ENCODE results near the gene GDI2.
"Not testable (repeated sequence)": the region's sequence is repeated elsewhere in the genome, so short reads cannot be mapped to it uniquely, and the experiment has no call there.

GDI2 gene

DNA sequence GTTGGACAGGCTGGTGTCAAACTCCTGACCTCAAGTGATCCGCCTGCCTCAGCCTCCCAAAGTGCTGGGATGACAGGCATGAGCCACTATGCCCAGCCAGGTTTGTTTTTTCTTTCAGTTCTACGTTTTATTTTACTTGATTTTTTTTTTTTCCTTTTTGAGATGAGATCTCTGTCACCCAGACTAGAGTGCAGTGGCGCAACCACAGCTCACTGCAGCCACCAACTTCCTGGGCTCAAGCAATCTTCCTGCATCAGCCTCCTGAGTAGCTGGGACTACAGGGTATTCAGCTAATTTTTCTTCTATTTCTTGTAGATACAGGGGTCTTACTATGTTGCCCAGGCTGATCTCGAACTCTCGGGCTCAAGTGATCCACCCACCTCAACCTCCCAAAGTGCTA, 24.3 kb downstream of the GDI2 start:
- in situ Hi-C loops (cut with HindIII; ENCODE audit: low sequenced_read_pairs), result no loop called here

DNA sequence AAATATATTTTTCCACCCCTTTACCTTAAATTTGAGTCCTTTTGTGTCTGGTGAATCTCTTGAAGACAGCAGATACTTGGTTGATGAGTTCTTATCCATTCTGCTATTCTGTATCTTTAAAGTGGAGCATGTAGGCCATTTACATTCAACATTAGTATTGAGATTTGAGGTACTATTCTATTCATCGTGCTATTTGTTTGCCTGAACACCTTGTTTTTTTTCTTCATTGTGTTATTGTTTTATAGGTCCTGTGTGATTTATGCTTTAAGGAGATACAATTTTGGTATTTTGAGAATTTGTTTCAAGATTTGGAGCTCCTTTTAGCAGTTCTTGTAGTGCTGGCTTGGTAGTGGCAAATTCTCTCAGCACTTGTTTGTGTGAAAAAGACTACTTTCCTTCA, 29.9 kb downstream of the GDI2 start:
- in situ Hi-C loops (cut with HindIII; ENCODE audit: low sequenced_read_pairs), result no loop called here

DNA sequence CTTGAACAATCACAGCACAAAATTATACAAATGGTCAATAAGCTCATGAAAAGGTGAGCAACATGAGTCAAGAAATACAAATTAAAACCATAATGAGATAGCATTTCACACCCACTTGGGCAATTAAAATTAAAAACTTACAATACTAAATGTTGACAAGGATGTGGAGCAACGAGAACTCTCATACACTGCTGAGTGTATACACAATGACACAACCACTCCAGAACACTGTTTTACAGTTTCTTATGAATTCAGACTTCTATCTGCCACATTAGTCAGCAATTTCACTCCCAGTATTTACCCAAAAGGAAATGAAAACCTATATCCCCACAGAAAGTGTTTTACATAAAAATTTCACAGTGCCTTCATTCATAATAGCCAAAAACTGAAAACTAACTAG, 31.1 kb downstream of the GDI2 start:
- in situ Hi-C loops (cut with HindIII; ENCODE audit: low sequenced_read_pairs), result no loop called here

DNA sequence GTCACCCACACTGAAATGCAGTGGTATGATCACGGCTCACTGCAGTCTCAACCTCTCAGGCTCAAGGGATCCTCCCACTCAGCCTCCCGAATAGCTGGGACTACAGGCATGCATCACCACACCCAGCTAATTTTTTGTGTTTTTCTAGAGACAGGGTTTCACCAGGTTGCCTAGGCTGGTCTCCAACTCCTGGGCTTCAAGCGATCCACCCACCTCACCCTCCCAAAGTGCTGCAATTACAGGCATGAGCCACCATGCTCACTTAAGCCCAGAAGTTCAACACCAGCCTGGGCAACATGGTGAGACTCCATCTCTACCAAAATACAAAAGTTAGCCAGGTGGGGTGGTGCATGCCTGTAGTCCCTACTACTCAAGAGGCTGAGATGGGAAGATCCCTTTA, 33.5 kb downstream of the GDI2 start:
- in situ Hi-C loops (cut with HindIII; ENCODE audit: low sequenced_read_pairs), result no loop called here

DNA sequence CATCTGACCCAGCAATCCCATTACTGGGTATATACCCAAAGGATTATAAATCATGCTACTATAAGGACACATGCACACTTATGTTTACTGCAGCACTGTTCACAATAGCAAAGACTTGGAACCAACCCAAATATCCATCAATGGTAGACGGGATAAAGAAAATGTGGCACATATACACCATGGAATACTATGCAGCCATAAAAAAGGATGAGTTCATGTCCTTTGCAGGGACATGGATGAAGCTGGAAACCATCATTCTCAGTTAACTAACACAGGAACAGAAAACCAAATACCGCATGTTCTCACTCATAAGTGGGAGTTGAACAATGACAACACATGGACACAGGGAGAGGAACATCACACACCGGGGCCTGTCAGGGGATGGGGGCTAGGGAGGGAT, 35.5 kb downstream of the GDI2 start:
- in situ Hi-C loops (cut with HindIII; ENCODE audit: low sequenced_read_pairs), result not testable (repeated sequence)

DNA sequence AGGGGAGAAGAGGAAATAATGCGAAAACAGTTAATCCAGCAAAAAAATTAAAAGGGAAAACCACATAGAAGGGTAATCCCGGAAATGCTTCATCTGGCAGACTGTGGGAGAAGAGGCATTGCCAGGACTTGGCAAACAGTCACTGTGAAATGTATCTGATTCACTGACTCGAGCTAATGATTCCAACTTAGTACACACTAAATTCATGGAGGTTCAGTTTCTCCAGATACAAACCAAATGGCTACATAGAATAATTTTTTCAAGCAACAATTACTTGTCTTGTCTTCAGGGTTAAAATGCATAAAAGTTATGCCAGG, 36.4 kb downstream of the GDI2 start:
- in situ Hi-C loops (cut with HindIII; ENCODE audit: low sequenced_read_pairs), result no loop called here

DNA sequence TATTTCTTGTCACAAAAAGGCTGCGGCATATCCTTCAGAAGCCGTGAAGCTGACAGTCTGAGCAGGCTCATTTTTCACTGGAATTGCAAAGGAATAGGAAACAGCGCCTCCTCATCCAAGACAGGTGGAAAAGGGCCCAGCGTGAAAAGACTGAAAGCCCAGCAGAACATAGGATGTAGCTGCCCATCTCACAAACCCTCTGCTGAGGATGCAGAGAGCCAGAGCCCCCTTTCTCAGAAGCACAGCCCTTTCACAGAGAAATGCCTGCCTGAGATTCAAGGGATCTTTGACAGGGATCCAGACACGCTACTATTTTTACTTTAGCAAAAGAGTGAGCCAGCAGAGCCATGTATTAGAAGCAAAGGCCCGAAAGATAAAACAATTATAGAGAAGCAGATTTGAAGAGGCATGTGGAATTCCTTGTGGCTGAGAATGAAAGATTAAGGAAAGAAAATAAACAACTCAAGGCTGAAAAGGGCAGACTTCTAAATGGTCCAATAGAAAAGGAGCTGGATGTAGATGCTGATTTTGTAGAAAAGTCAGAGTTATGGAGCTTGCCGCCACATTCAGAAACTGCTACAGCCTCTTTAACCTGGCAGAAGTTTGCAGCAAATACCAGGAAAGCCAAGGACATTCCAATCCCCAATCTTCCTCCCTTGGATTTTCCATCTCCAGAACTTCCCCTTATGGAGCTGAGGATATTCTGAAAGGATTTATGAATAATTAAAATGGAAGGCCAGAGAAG, 36.9 kb downstream of the GDI2 start:
- in situ Hi-C loops (cut with HindIII; ENCODE audit: low sequenced_read_pairs), result no loop called here

DNA sequence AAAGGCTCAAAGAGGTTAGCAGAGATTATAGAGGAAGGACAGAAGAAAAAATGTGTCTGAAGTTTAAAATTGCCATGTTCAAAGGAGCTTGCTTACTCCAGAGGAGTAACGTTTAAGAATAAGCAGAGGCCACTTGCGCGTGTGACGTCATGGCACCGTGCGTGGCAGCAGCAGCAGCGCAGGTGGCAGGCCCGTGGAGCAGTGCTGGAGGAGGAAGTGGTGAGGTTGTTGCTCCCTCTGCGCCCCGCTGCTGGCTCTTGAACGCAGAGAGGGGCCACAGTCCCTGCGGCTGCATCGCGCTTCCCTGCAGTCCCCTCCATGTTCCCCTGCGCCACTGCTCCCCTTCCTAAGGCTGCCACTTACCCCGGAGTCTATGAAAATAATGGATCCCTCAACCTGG, 37.5 kb downstream of the GDI2 start:
- in situ Hi-C loops (cut with HindIII; ENCODE audit: low sequenced_read_pairs), result no loop called here

DNA sequence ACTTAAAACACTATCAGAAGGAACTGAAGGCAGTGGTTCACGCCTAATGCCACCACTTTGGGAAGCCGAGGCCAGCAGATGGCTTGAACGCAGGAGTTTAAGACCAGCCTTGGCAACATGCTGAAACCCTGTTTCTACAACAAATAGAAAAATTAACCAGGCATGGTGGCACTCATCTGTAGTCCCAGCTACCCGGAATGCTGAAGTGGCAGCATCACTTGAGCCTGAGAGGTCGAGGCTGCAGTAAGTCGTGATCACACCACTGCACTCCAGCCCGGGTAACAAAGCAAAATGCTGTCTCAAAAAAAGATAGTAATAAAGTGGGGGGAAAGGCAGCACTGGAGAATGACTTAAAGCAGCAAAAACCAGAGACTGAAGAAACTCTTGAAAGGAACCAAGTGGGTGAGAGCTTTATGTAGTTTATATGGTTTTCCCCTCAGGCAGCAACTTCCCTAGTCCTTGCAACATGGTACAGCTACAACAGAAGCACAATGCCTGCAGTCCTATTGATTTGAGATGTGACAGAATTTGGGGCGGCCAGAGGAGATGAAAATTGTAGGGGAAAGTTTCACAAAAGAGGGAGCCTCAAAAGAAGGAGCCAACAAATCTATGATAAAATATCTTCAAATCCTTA, 38.1 kb downstream of the GDI2 start:
- in situ Hi-C loops (cut with HindIII; ENCODE audit: low sequenced_read_pairs), result no loop called here

DNA sequence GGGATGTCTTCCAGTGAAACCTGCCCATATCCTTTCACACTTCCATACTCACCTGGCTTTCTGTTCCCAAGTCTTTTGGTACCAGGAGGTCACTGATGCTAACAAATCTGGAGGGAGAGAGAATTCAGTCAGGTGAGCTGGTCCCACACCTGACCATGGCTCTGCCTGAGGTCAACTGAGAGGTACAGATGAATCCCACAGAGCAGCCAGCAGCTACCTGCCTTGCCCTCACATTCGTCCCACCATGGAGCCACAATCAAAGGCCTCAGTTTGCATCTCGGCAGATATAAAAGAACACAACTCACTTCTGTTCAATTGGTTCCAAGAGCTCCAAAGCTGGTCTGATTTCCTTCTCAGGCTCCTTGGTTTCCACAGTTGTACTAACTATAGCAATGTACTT, 47.0 kb downstream of the GDI2 start:
- in situ Hi-C loops (cut with HindIII; ENCODE audit: low sequenced_read_pairs), result no loop called here

DNA sequence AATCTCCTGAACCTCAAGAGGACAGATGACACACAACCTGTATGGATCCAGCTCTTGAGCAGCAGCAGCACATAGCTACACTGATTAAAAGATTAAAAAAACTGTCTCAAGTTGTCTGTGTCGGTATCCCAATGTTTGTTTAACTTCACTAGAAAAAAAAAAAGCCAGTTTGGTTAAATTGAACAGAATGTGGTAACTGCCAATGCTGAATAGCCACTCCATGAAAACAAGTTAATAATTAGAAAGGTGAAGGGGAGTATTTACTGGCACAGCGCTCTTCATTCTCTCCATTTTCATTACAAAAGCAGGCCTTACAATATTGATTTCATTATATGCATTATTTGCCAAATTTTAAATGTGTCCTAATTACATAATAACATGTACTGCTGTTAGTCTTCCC, 47.6 kb downstream of the GDI2 start:
- in situ Hi-C loops (cut with HindIII; ENCODE audit: low sequenced_read_pairs), result no loop called here

DNA sequence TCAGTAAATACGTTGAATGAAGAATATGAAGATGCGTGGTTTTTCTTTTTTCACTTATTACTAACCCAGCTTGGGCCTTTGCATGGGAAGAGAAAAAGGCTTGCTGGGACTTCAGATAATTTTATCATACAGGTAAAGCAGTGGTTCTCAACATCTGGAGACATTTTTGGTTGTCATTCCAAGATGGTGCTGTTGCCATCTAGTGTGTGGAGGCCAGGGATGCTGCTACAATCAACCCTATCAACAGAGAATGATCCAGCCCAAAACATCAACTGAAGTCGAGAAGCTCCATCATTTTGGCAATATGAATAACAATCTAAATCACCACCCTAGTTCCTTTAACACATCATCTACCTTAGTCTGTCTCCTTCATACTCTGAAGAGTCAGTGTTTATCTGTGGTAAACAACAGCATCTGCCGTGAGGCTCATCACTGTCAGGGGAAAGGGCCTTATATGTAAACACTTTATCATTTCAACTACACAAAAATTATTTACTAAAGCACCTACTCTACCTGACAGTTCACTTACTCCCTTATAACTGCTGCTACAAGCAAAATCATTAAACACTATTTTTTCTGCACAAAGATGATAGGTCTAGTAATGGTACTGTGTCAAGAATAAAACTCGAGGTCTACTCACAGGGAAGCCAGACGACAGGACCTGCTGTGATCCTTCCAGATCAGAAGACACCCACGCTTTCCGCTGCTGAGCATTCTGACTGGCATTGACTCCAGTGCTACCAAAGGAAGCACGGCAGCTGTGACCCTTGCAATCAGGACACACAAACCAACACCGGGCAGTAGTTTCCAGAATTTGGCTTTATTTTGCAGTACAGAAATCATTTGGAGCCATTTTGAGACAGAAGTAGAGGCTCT, 48.6 kb downstream of the GDI2 start:
- in situ Hi-C loops (cut with HindIII; ENCODE audit: low sequenced_read_pairs), result no loop called here

DNA sequence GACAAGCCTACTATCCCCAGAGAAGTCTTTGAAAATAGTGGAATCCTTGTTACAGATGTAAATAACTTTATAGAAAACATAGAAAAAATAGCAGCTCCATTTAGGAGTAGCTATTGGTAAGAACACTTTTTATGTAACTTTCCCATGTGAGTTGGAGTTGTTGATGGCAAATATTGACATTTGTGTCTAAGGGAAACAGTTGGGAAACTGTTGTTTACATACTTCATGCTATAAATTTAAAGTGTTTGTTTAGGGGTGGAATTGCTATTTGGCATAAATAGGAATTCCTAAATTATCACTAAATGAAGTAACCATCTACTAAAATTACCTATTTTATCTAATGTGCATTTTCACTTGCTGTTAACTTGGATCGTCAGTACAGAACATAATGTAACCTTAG, 50.7 kb downstream of the GDI2 start:
- in situ Hi-C loops (cut with HindIII; ENCODE audit: low sequenced_read_pairs), result no loop called here

DNA sequence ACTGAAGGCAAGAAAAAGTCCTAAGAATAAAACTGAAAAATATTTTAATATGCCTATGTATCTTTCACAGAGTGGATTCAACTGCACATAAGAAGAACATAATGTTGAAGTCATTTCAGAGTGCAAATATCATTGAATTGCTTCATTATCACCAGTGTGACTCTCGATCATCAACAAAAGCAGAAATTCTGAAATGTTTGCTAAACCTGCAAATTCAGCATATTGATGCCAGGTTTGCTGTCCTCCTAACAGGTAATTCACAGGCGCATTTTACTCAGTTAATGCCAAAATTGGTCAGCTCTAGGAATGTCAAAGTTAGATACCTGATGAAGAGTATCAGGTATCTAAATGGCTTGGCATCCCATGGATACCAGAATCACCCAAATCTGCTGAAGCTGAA, 52.0 kb downstream of the GDI2 start:
- in situ Hi-C loops (cut with HindIII; ENCODE audit: low sequenced_read_pairs), result no loop called here

DNA sequence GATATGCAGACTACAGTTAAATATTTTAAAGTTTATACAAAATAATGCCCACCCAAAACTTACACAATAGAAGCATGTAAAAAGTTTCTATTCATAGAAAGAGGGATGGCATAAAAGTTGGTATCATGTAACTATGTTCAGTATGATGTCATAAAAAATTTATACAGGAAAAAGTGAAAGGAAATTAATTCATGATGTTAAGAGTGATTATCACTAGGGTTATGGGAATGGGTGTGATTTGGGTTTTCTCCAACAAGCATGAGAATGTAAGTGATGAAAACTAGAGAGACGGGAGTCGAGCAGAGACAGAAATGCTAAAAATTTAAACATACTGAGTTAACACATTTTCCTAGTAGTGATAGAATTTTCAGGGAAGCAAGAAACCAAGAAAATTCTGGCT, 52.7 kb downstream of the GDI2 start:
- in situ Hi-C loops (cut with HindIII; ENCODE audit: low sequenced_read_pairs), result no loop called here

DNA sequence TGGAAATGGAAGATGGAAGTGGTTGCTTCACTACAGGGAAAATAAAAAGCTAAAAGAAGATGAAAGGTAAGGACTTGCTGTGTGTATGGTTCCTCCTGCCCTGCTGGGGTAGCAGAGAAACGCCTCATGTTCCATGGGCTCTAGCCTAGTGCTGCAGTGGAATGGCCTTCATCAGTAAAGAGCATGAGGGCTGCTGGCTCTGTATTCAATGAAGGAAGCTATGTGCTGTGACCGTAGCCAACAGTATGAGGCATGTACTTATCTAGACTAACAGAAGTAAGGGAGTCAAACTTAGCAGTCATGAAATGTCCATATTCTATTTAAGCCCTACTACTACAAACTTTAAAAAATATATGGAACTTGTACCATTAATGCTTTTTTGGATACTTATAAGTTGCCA, 54.3 kb downstream of the GDI2 start:
- in situ Hi-C loops (cut with HindIII; ENCODE audit: low sequenced_read_pairs), result no loop called here

DNA sequence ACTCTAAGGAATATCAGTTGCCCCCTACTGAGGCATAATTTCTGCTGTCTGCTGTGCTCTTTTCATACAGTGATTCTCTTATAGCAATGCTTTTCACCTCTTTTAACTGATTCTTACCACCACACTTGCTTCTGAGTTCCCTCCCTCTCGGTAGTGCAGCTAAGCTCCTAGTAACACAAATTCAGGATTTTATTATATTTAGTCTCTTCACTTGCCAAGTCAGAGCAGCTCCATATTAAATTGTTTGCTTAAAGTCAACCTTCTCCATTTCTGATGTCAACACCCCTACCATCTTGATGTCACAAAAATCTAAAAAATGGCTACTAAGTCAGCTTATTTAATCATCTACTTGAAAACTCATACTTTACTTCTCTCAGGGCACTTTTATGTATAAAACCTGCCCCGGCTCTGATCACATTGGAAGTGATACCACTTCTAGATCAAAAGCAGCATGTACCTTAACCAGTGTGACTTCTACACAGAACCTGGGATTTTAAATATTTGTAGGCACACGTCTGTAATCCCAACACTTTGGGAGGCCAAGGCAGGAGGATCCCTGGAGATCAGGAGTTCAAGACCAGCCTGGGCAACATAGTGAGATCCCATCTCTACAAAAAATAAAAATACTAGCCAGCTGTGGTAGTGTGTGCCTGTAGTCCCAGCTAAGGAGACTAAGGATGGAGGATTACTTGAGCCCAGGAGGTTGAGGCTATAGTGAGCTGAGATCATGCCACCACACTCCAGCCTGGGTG, 55.3 kb downstream of the GDI2 start:
- in situ Hi-C loops (cut with HindIII; ENCODE audit: low sequenced_read_pairs), result no loop called here

DNA sequence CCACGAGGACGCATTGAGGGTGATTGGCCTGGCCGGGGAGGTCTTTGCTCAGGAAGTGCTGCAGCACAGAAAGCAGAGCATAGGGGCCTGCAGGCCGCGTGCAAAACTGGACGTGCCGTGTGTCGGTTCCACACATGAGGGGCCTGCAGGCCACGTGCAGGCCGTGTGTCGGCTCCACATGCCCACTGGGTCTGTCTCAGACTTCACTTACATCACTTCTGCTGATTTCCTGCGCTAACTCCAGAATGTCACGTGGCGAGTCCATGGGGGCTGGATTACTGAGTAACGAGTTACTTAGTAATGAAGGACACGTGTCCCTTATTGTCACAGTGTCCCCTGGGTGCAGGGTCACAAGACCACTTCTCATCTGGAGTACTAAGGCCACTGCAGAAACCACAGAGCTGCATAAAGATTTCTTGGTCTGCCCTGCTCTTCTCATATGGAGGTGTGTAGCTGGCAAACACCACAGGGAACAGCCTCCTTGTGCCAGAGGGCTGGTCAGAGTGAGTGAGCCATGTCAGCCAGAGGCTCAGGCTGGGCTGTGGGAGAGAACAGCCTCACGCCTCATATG, 60.8 kb downstream of the GDI2 start:
- in situ Hi-C loops (cut with HindIII; ENCODE audit: low sequenced_read_pairs), result no loop called here

DNA sequence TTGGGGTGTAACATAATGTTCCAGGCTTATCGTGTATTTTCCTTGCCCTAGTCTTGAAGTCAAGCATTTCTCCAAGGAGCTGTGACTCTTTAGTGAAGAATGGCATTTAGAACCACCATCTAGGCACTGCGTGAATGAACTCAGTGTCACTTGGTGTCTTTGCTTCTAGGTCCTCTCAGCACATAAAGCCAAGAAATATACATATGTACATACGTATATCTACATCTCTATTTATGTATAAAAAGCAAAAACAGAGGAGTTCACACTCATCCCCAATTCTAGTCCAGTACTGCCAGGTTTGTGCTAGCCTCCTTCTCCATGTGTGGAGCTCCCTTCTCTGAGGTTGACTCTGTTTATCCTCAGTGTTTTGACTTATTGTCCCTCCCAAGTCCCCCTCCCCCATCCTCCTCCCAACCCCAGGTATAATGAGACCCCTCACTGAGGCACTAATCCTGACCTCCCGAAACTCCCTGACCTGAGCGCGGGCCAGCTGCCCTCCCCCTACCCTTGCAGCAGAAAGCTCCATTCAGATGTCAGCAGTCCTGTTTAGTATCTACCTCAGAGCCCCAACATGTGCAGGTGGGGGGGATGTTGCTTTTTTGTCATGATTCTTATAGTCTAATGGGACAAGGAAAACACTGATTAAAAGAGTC, 61.5 kb downstream of the GDI2 start:
- in situ Hi-C loops (cut with HindIII; ENCODE audit: low sequenced_read_pairs), result no loop called here

DNA sequence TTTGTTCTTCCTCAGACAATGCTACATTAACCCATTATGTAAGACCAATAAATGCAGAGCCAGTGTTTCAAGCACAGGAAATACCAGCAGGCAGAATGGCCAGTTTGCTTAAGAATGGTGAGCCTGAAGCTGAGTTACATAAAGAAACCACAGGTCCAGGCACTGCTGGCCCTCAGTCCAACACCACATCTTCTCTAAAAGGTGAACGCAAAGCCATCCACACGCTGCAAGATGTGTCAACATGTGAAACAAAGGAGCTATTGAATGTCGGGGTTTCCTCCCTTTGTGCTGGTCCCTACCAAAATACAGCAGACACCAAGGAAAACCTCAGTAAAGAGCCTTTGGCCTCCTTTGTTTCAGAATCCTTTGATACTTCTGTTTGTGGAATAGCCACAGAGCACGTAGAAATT, 64.8 kb downstream of the GDI2 start:
- in situ Hi-C loops (cut with HindIII; ENCODE audit: low sequenced_read_pairs), result no loop called here

DNA sequence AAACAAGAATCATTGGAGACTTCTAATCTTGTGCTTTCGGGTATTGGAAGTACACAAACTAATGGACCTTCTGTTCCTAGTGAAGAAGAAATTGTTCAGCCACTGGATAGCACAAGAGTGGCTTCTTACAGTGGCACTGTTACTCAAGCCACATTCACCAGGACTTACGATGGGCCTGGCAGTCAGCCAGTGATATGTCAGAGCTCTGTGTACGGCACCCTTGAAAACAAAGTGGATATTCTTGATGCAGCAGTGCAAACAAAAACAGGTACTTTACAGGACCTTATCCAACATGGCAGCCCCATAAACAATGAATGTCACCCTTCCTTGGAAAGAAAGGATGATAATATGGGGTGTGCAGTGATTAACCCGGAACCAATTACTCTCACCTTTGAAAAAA, 67.0 kb downstream of the GDI2 start:
- in situ Hi-C loops (cut with HindIII; ENCODE audit: low sequenced_read_pairs), result no loop called here

Measured in DLD1 (cell line).